GM18507 (cell line): Measurements from ENCODE around the gene SMYD3.
"Not testable (repeated sequence)": the region's sequence is repeated elsewhere in the genome, so short reads cannot be mapped to it uniquely, and the experiment has no call there.

Experiments used
- DNase-seq: peaks from one replicate; pipeline ENCODE4 v3.0.0; 2011; ENCODE audit warnings: low read depth; ENCODE audit not compliant: insufficient read length; ENCODE audit errors: extremely low spot score
- FAIRE-seq: peaks from 2 replicates; lab custom pipeline; 2011; peaks lifted over from hg19 to GRCh38; lab: Jason Lieb, UNC

SMYD3 gene

GRCh38 chr1:246035060-246035541 is 472.0 kb downstream of the SMYD3 start:
- DNase-seq (no peak), FAIRE-seq (no peak)

- DNase-seq: no peak
- no peak for FAIRE-seq
These were observed 472.4 kb downstream of the SMYD3 start for GRCh38 chr1:246034630-246035029.

DNA sequence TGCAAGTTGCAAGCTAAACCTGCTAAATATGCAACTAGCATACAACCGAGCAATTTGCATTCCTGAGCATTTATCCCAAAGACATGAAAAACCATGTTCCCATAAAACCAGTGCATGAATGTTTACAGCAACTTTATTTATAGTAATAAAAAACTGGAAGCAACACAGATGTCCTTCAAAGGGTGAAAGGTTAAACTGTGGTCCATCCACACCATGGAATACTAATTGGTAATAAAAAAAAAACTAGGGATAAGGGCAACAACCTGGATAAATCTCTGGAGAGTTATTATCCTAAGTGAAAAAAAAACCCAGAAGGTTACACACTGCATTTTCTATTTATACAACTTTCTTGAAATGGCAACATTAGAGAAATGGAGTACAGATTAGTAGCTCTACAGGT is 474.1 kb downstream of the SMYD3 start:
- FAIRE-seq: no peak

GRCh38 chr1:246032031-246032551 is 475.0 kb downstream of the SMYD3 start:
- FAIRE-seq (peak; percentile 77), DNase-seq (no peak)

More for the DNA sequence above, 474.1 kb downstream of the SMYD3 start:
- no peak for DNase-seq

- DNase-seq (no peak), FAIRE-seq (no peak)
These were observed 477.5 kb downstream of the SMYD3 start for GRCh38 chr1:246029616-246030015.

DNA sequence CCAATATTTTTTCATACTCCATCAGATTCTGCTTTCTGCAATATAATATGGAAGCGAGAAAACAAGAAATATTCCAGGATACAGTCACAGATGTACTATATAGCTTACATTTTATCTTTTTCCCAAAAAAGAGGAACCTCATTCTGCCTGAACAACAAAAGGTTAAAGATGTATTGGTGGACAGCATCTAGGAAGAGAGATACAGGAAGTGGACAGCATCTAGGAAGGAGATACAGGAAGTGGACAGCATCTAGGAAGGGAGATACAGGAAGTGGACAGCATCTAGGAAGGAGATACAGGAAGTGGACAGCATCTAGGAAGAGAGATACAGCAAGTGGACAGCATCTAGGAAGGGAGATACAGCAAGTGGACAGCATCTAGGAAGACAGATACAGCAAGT is 483.0 kb downstream of the SMYD3 start:
- not testable (repeated sequence) for FAIRE-seq, DNase-seq

GRCh38 chr1:246020211-246020954 is 486.7 kb downstream of the SMYD3 start:
- DNase-seq: peak; percentile 36
- FAIRE-seq: peak; percentile 79

GRCh38 chr1:246018146-246018545 is 488.9 kb downstream of the SMYD3 start:
- FAIRE-seq: no peak
- DNase-seq: no peak

DNA sequence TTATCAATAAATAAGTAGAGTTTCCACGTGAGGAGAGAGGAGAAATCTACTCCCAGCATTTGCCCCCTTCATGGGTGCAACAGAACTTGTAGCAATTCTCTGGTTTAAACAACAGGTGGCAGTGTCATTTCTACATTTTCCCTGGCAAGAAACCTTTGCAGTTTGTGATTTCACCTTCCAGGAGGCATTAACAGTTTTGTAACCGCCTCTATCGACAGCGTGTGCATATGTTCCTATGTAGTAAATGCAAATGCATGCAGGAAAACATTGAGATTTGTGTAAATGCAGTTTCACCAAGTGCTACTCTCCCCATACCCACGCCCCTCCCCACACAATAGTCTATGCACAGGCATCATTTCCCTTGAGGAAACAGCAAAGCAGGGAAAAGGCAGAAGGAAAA is 494.7 kb downstream of the SMYD3 start:
- FAIRE-seq (peak; percentile 90), DNase-seq (no peak)

DNA sequence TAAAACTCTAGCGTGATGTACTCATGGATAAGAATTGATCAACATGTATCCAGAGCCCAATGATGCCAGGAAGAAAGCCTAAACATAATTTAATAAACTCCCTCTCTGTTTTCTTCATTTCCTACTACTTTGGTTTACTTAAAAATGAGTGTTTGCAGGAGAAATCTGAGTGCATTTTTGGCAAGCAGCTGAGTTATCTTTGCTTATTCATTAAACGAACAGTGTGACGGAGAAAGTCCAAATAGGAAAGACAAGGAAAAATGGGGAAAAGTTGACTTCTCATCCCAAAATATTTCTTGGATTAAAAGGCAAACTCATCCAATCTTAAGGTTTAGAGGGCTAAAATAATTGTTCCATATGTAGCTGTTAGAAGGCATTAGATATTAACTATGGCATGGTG is 496.7 kb downstream of the SMYD3 start:
- DNase-seq: no peak
- FAIRE-seq: no peak

GRCh38 chr1:246008363-246008831 is 498.7 kb downstream of the SMYD3 start:
- DNase-seq: no peak

DNA sequence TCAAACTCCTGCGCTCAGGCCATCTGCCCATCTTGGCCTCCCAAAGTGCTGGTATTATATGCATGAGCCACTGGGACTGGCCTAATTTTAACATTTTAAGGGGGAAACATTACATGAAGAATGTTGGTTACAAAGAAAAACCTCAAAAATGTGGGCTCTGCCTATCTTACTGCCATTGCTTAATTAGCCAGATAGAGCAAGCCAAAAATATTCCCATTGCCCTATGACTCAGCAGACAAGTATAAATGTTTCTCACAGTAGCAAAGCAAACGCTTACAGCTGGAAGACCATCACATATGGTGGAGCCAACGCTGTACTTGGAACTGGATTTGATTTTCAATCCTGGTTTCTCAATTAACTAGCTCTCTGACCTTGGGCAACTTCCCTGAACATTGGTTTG is 502.0 kb downstream of the SMYD3 start:
- no peak for FAIRE-seq
- no peak for DNase-seq

More at GRCh38 chr1:246008363-246008831, 498.7 kb downstream of the SMYD3 start:
- FAIRE-seq: no peak

- no peak for FAIRE-seq
- no peak for DNase-seq
These were observed 502.8 kb downstream of the SMYD3 start for GRCh38 chr1:246004301-246004700.

DNA sequence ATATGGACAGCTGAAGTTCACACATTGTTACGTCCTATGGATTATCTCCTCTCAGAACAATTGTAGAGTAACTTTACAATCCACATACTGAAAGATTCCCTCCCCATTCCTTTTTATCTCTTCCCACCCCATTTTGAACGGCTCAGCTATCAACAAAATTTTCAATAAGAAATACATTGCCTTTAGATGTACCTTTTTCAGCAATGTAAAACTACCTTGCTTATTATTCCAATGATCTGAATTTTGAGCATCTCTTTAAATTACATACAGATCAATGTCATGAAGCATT is 503.7 kb downstream of the SMYD3 start:
- FAIRE-seq: no peak
- no peak for DNase-seq

- FAIRE-seq: peak; percentile 78
These were observed 504.2 kb downstream of the SMYD3 start for GRCh38 chr1:246002725-246003441.

GRCh38 chr1:246001837-246002230 is 505.2 kb downstream of the SMYD3 start:
- DNase-seq (no peak), FAIRE-seq (no peak)

More at GRCh38 chr1:246002725-246003441, 504.2 kb downstream of the SMYD3 start:
- peak; percentile 35 for DNase-seq

GRCh38 chr1:246001142-246001836 is 505.8 kb downstream of the SMYD3 start:
- DNase-seq (no peak), FAIRE-seq (no peak)

DNA sequence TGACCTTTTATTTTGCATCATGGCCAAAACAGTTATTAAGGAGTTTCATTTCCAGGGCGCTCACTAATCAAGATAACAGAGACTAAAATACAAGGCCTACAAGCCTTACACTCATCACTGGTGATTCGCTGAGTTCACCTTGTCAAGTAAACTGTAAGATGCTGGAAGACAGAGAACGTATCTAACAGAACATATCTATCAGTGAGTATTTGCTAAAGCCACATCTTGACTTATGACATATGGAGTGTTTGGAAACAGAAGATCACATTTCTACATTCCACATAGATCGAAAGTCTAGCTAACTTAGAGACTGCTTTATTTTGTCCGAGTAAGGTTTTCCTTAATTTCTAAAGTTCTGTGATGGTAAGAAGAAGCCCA is 506.5 kb downstream of the SMYD3 start:
- FAIRE-seq (no peak), DNase-seq (no peak)

- DNase-seq (no peak), FAIRE-seq (peak; percentile 21)
These were observed 507.1 kb downstream of the SMYD3 start for GRCh38 chr1:245999697-246000637.
